Gastroesophageal sphincter (tissue), 3 donors: ENCODE results near the gene ST8SIA6.

Experiments used
- POLR2A ChIP-seq, 2 donors: fragments of 450-650 bp; IDR thresholded peaks; one replicate each; pipeline ENCODE4 v1.6.1; 2017; ENCODE audit warnings: antibody characterized with exemption in 2 of 2, mild to moderate bottlenecking in 2 of 2, moderate library complexity in 1 of 2
- POLR2AphosphoS5 ChIP-seq: sonication (generic); formaldehyde crosslinking; IDR thresholded peaks from one replicate; pipeline ENCODE4 v1.6.1; 2017; ENCODE audit warnings: antibody characterized with exemption
- TF ChIP-seq, protein P1 (sequence below), 4 experiments: fragments of 200-600 bp in 2 of 4; fragments of 450-650 bp in 2 of 4; sonication (generic) in 1 of 4; IDR thresholded peaks; one replicate each; pipeline ENCODE4 v1.5.1; 2017 to 2019; ENCODE audit warnings: antibody characterized with exemption in 4 of 4, mild to moderate bottlenecking in 2 of 4, moderate library complexity in 2 of 4

DNA sequence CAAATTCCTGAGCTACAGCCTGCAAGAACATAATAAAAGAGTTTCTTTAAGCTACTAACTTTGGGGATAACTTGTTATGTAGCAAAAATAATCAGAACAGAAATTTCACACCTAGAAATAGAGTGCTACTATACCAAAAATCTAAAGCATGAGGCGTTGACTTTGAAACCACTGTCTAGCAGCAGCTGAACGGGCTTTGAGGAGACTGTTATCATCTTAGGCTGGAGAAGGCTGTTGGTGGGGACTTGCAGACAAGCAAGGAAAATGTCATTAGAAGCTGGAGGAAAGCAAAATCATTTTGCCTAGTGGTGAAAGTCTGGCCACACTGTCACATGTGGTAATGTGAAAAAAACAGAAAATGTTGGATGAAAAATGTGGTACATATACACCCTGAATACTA lies 48.4 kb upstream of the ST8SIA6 start:
- TF ChIP-seq POLR2AphosphoS5 = no peak
- TF ChIP-seq, protein P1, sequence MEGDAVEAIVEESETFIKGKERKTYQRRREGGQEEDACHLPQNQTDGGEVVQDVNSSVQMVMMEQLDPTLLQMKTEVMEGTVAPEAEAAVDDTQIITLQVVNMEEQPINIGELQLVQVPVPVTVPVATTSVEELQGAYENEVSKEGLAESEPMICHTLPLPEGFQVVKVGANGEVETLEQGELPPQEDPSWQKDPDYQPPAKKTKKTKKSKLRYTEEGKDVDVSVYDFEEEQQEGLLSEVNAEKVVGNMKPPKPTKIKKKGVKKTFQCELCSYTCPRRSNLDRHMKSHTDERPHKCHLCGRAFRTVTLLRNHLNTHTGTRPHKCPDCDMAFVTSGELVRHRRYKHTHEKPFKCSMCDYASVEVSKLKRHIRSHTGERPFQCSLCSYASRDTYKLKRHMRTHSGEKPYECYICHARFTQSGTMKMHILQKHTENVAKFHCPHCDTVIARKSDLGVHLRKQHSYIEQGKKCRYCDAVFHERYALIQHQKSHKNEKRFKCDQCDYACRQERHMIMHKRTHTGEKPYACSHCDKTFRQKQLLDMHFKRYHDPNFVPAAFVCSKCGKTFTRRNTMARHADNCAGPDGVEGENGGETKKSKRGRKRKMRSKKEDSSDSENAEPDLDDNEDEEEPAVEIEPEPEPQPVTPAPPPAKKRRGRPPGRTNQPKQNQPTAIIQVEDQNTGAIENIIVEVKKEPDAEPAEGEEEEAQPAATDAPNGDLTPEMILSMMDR (IDR thresholded peaks at IDR 0.05) = no peak
- no peak for TF ChIP-seq POLR2A (IDR thresholded peaks at IDR 0.05)
